OCI-LY1 (cell line): Measurements from ENCODE around the gene SMKR1.

Experiments used
- H2AFZ ChIP-seq: fragments of 200-600 bp; sonication (generic), shearing (Covaris generic); 2 replicates; pipeline ENCODE4 v1.6.0; 2014; ENCODE audit warnings: antibody characterized with exemption, mild to moderate bottlenecking, low read length
- H3F3A ChIP-seq: fragments of 200-600 bp; sonication (generic), shearing (Covaris generic); 2 replicates; pipeline ENCODE4 v1.6.0; 2014; ENCODE audit warnings: mild to moderate bottlenecking, antibody characterized with exemption, low read length, moderate library complexity; ENCODE audit not compliant: insufficient read depth
- H3K27ac ChIP-seq: fragments of 200-600 bp; sonication (generic); 2 replicates; pipeline ENCODE4 v1.5.1; 2014; ENCODE audit warnings: low read length, mixed run types, mild to moderate bottlenecking, low read depth; ENCODE audit not compliant: poor library complexity, severe bottlenecking
- H3K27me3 ChIP-seq: fragments of 200-600 bp; sonication (generic); 2 replicates; pipeline ENCODE4 v1.6.0; 2014; ENCODE audit warnings: antibody characterized with exemption, mild to moderate bottlenecking, low read length, moderate library complexity; ENCODE audit not compliant: insufficient read depth
- H3K36me3 ChIP-seq: fragments of 200-600 bp; sonication (generic); 2 replicates; pipeline ENCODE4 v1.6.1; 2014; ENCODE audit warnings: mild to moderate bottlenecking, antibody characterized with exemption, low read length, moderate library complexity, mixed read lengths; ENCODE audit not compliant: insufficient read depth
- H3K4me1 ChIP-seq: fragments of 200-600 bp; sonication (generic); 2 replicates; pipeline ENCODE4 v1.5.1; 2014; ENCODE audit warnings: mild to moderate bottlenecking, low read length, moderate library complexity; ENCODE audit not compliant: insufficient read depth, severe bottlenecking
- H3K4me2 ChIP-seq: fragments of 200-600 bp; sonication (generic), shearing (Covaris generic); 2 replicates; pipeline ENCODE4 v1.6.1; 2014; ENCODE audit warnings: low read length
- H3K4me3 ChIP-seq: fragments of 200-600 bp; sonication (generic); 2 replicates; pipeline ENCODE4 v1.5.1; 2014; ENCODE audit warnings: low read length, low read depth, mild to moderate bottlenecking, mixed read lengths; ENCODE audit not compliant: poor library complexity, severe bottlenecking
- H3K79me2 ChIP-seq: fragments of 200-600 bp; shearing (Covaris generic); 2 replicates; pipeline ENCODE4 v1.6.1; 2016; ENCODE audit warnings: mixed run types, low read length, mixed read lengths; ENCODE audit not compliant: insufficient read depth
- H3K9ac ChIP-seq: fragments of 200-600 bp; sonication (generic), shearing (Covaris generic); 2 replicates; pipeline ENCODE4 v1.6.1; 2014; ENCODE audit warnings: mild to moderate bottlenecking, low read length, mixed read lengths
- H3K9me2 ChIP-seq: fragments of 200-600 bp; sonication (generic), shearing (Covaris generic); 2 replicates; pipeline ENCODE4 v1.6.1; 2014; ENCODE audit warnings: low read depth, mild to moderate bottlenecking, low read length, mixed read lengths
- H3K9me3 ChIP-seq: fragments of 200-600 bp; shearing (Covaris generic); 2 replicates; pipeline ENCODE4 v1.6.1; 2014; ENCODE audit warnings: low read length, mixed read lengths
- H4K20me1 ChIP-seq: fragments of 200-600 bp; sonication (generic), shearing (Covaris generic); 2 replicates; pipeline ENCODE4 v1.6.0; 2016; ENCODE audit warnings: mild to moderate bottlenecking, low read length; ENCODE audit not compliant: insufficient read depth
- EZH2 ChIP-seq: fragments of 200-600 bp; sonication (generic), shearing (Covaris generic); IDR thresholded peaks from 2 replicates; pipeline ENCODE4 v1.8.0; 2017; ENCODE audit warnings: borderline replicate concordance, mixed run types, mild to moderate bottlenecking, antibody characterized with exemption, low read length, moderate library complexity, mixed read lengths
- TF ChIP-seq, protein P1 (sequence below): fragments of 200-600 bp; sonication (generic), shearing (Covaris generic); IDR thresholded peaks from 2 replicates; pipeline ENCODE4 v1.5.1; 2017; ENCODE audit warnings: mild to moderate bottlenecking, antibody characterized with exemption, low read length, moderate library complexity, mixed read lengths

Gene SMKR1

DNA sequence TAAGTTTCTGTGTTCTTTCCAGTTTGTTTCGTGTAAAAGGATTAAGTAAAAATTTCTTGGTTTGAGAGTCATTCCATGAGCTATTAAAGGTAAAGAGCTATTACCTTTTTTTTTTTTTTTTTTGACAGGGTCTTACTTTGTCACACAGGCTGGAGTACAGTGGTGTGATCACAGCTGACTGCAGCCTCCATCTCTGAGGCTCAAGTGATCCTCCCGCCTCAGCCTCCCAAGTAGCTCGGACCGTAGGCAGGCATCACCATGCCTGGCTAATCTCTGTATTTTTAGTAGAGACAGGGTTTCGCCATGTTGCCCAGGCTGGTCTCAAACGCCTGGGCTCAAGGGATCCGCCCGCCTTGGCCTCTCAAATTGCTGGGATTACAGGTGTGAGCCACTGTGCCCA lies 1.4 kb downstream of the SMKR1 start:
- Histone ChIP-seq H3K4me2 (no peak overlapping the region), H2AFZ (no peak overlapping the region)

DNA sequence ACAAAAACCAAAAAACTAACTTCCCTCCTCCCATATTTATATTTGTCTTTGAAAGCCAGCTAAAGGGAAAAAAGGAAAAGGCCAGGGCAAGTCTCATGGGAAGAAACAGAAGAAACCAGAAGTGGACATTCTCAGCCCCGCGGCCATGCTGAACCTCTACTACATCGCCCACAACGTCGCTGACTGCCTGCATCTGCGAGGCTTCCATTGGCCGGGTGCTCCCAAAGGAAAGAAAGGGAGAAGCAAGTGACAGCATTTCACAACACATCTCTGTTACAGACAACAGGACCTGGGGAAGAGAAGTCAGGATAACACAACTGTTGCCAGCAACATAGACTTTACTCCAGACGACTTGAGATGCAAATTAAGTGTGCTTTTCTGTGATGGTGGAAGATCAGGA lies 9.9 kb downstream of the SMKR1 start:
- Histone ChIP-seq H3K4me1 (no peaks in the 10 kb centered on the region), H3F3A (no peaks in the 10 kb centered on the region), H3K79me2 (no peaks in the 10 kb centered on the region), H3K9me2 (no peaks in the 10 kb centered on the region), H3K27ac (no peak overlapping the region), H3K4me2 (no peak overlapping the region), H3K36me3 (no peaks in the 10 kb centered on the region), H3K4me3 (no peak overlapping the region), H2AFZ (no peak overlapping the region), H3K9ac (no peak overlapping the region), H4K20me1 (no peaks in the 10 kb centered on the region), H3K27me3 (peaks cover 6% of the 10 kb centered on the region; the same call in 1 of the 2 replicates), H3K9me3 (no peaks in the 10 kb centered on the region)
- TF ChIP-seq EZH2 = no peak
- TF ChIP-seq, protein P1, sequence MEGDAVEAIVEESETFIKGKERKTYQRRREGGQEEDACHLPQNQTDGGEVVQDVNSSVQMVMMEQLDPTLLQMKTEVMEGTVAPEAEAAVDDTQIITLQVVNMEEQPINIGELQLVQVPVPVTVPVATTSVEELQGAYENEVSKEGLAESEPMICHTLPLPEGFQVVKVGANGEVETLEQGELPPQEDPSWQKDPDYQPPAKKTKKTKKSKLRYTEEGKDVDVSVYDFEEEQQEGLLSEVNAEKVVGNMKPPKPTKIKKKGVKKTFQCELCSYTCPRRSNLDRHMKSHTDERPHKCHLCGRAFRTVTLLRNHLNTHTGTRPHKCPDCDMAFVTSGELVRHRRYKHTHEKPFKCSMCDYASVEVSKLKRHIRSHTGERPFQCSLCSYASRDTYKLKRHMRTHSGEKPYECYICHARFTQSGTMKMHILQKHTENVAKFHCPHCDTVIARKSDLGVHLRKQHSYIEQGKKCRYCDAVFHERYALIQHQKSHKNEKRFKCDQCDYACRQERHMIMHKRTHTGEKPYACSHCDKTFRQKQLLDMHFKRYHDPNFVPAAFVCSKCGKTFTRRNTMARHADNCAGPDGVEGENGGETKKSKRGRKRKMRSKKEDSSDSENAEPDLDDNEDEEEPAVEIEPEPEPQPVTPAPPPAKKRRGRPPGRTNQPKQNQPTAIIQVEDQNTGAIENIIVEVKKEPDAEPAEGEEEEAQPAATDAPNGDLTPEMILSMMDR = no peak

More for the DNA sequence above, 1.4 kb downstream of the SMKR1 start:
- no peak overlapping the region for H3K4me3 ChIP-seq
- H4K20me1 ChIP-seq = no peaks in the 10 kb centered on the region
- H3F3A ChIP-seq = no peaks in the 10 kb centered on the region
- no peaks in the 10 kb centered on the region for H3K9me2 ChIP-seq
- H3K9ac ChIP-seq = no peak overlapping the region
- H3K4me1 ChIP-seq = peaks cover 29% of the 10 kb centered on the region
- H3K27me3 ChIP-seq = peaks cover 4% of the 10 kb centered on the region; the same call in 1 of the 2 replicates
- H3K36me3 ChIP-seq = no peaks in the 10 kb centered on the region
- no peaks in the 10 kb centered on the region for H3K79me2 ChIP-seq
- H3K9me3 ChIP-seq = no peaks in the 10 kb centered on the region
- no peak for TF ChIP-seq EZH2
- TF ChIP-seq, protein P1 = no peak
- no peak overlapping the region for H3K27ac ChIP-seq

DNA sequence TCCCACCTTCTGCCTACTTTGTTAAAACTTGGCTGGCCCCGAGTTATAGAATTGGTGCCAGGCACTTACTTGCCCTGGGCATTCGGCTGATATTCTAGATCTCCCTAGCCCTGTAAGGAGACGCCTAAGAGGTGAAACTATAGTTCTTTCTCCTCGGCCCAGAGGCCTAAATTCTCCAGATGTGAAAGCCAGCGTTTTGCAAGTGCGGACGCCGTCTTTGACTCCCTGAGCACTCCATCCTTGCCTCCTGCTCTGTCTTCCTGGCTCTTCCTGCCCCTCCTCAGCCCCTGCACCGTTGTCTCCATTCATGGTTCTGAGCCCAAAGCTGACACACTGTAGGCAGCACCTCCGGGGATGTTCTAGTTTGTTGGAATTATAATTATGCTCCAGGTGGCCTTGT lies 11.2 kb downstream of the SMKR1 start:
- H3K9me2 ChIP-seq = no peaks in the 10 kb centered on the region
- no peaks in the 10 kb centered on the region for H3K36me3 ChIP-seq
- H3K9me3 ChIP-seq = no peaks in the 10 kb centered on the region
- no peak overlapping the region for H3K9ac ChIP-seq
- TF ChIP-seq, protein P1 = no peak
- no peak for TF ChIP-seq EZH2
- no peak overlapping the region for H3K4me2 ChIP-seq
- peaks cover 10% of the 10 kb centered on the region for H3K27me3 ChIP-seq
- no peak overlapping the region for H3K27ac ChIP-seq
- H3F3A ChIP-seq = no peaks in the 10 kb centered on the region
- H3K79me2 ChIP-seq = no peaks in the 10 kb centered on the region
- H4K20me1 ChIP-seq = no peaks in the 10 kb centered on the region
- no peaks in the 10 kb centered on the region for H3K4me1 ChIP-seq
- no peak overlapping the region for H3K4me3 ChIP-seq
- H2AFZ ChIP-seq = no peak overlapping the region
